Measurements from ENCODE around the gene OR2V1. TPM values are rescaled to one million over a fixed set of nuclear protein-coding genes. Genes with fewer than 3 reads are reported as not detected.
"Not testable (repeated sequence)": the region's sequence is repeated elsewhere in the genome, so short reads cannot be mapped to it uniquely, and the experiment has no call there.

The OR2V1 gene
- total and polyA plus RNA-seq, 10 donors, result not detected

GRCh38 chr5:181164076-181164952, 33.3 kb upstream of the OR2V1 start:
- WGBS, 5 donors, result 17 to 24% (median 21%) methylated on average over 34 to 49 of the region's 52 CpGs
- H3K27me3 ChIP-seq (replicated peaks in 1 of 7), result peaks cover 0 to 77% (median 25%) of the 10 kb centered on the region in 7 donors

GRCh38 chr5:181163487-181164075, 32.6 kb upstream of the OR2V1 start:
- H3K9me3 ChIP-seq, result peaks cover 0 to 5% (median 0%) of the 10 kb centered on the region in 8 donors
- TF ChIP-seq CTCF (IDR thresholded peaks at IDR 0.05 in 8 of 11, conservative IDR thresholded peaks at IDR 0.05 in 3 of 11) (no peak), POLR2A (IDR thresholded peaks at IDR 0.05) (no peak), POLR2AphosphoS5 (IDR thresholded peaks at IDR 0.05) (no peak)
- WGBS, 5 donors, result 28 to 41% (median 39%) methylated on average over 15 to 16 of the region's 16 CpGs
- peak overlapping the region in 1 of 8 donors; percentile 17 for H3K4me3 ChIP-seq
- no peaks in the 10 kb centered on the region for H3K36me3 ChIP-seq
- H3K27me3 ChIP-seq (replicated peaks in 1 of 7), result peaks cover 0 to 70% (median 19%) of the 10 kb centered on the region in 7 donors
- intact Hi-C loops (cut with DNase I; ENCODE audit: low total_unique reads), result loop anchor here (10.0 kb wide), 1 partner anchor 299 kb away; the partner anchor contains the start of gene ZFP62
- no peak overlapping the region for H3K27ac ChIP-seq
- peaks cover 0 to 33% (median 20%) of the 10 kb centered on the region in 6 donors for H3K4me1 ChIP-seq
- no peak for DNase-seq

More at GRCh38 chr5:181164076-181164952, 33.3 kb upstream of the OR2V1 start:
- Histone ChIP-seq H3K36me3 (no peaks in the 10 kb centered on the region), H3K4me3 (peak overlapping the region in 1 of 8 donors; percentile 17), H3K9me3 (peaks cover 0 to 5% (median 0%) of the 10 kb centered on the region in 8 donors), H3K4me1 (peaks cover 0 to 32% (median 19%) of the 10 kb centered on the region in 6 donors), H3K27ac (no peak overlapping the region)
- intact Hi-C loops (cut with DNase I; ENCODE audit: low total_unique reads), result loop anchor here (10.0 kb wide), 1 partner anchor 300 kb away; the partner anchor contains the start of gene ZFP62
- TF ChIP-seq POLR2A (IDR thresholded peaks at IDR 0.05), result no peak
- no peak for TF ChIP-seq CTCF (IDR thresholded peaks at IDR 0.05 in 8 of 11, conservative IDR thresholded peaks at IDR 0.05 in 3 of 11)
- TF ChIP-seq POLR2AphosphoS5 (IDR thresholded peaks at IDR 0.05), result no peak
- DNase-seq, result no peak

- WGBS, 5 donors, result 74 to 88% (median 83%) methylated on average over 3 to 4 of the region's 4 CpGs
- Histone ChIP-seq H3K27me3 (replicated peaks in 1 of 7) (peaks cover 0 to 65% (median 12%) of the 10 kb centered on the region in 7 donors), H3K27ac (peak overlapping the region in 4 of 8 donors; percentile 20 to 80 (median 31)), H3K4me3 (peak overlapping the region in 1 of 8 donors; percentile 60), H3K36me3 (no peaks in the 10 kb centered on the region), H3K4me1 (peaks cover 0 to 21% (median 17%) of the 10 kb centered on the region in 6 donors), H3K9me3 (peaks cover 0 to 5% (median 0%) of the 10 kb centered on the region in 8 donors)
- DNase-seq, result no peak
- intact Hi-C loops (cut with DNase I; ENCODE audit: low total_unique reads), result loop anchor here (10.0 kb wide), 1 partner anchor 297 kb away; the partner anchor contains the start of gene ZFP62
- TF ChIP-seq CTCF (IDR thresholded peaks at IDR 0.05 in 8 of 11, conservative IDR thresholded peaks at IDR 0.05 in 3 of 11) (no peak), POLR2A (IDR thresholded peaks at IDR 0.05) (no peak), POLR2AphosphoS5 (IDR thresholded peaks at IDR 0.05) (no peak)
Observed at GRCh38 chr5:181161534-181162175, 30.7 kb upstream of the OR2V1 start.

GRCh38 chr5:181160755-181161533, 30.0 kb upstream of the OR2V1 start:
- peak overlapping the region in 4 of 8 donors; percentile 38 to 91 (median 60) for H3K27ac ChIP-seq
- H3K4me3 ChIP-seq, result peak overlapping the region in 2 of 8 donors; percentile 24 to 65
- intact Hi-C loops (cut with DNase I; ENCODE audit: low total_unique reads), result loop anchor here (10.0 kb wide), 1 partner anchor 296 kb away; the partner anchor contains the start of gene ZFP62
- DNase-seq, result peak; percentile 88
- peaks cover 0 to 60% (median 7%) of the 10 kb centered on the region in 7 donors for H3K27me3 ChIP-seq (replicated peaks in 1 of 7)
- H3K9me3 ChIP-seq, H3K36me3 ChIP-seq: not testable (repeated sequence)
- H3K4me1 ChIP-seq, result peaks cover 0 to 21% (median 17%) of the 10 kb centered on the region in 6 donors
- 13 to 29% (median 15%) methylated on average over 10 to 31 of the region's 48 CpGs for WGBS, 5 donors
